Lung (tissue), 12 donors: ENCODE results near the gene PSMB8. TPM values are rescaled to one million over a fixed set of nuclear protein-coding genes. Genes with fewer than 3 reads are reported as not detected.

Experiments used
- ATAC-seq: fragments of 200-7000 bp; cut with Tn5 transposase; one replicate; pipeline ENCODE4 v1.9.1; 2020; ENCODE audit warnings: moderate number of reproducible peaks; ENCODE audit not compliant: insufficient read depth, low FRiP score
- DNase-seq, 3 donors: peaks; one replicate each; pipeline ENCODE4 v3.0.0-alpha.2; 2013 to 2017
- H3K27ac ChIP-seq, 2 donors: one replicate each; pipeline ENCODE4 v1.5.1; 2013; ENCODE audit warnings: mild to moderate bottlenecking in 2 of 2, moderate library complexity in 2 of 2, control low read depth in 1 of 2, inconsistent platforms in 1 of 2, low read depth in 1 of 2, low read length in 1 of 2
- H3K27me3 ChIP-seq, 3 donors: one replicate each; pipeline ENCODE4 v1.5.1; 2013; ENCODE audit warnings: low read length in 2 of 3; ENCODE audit not compliant: control insufficient read depth in 3 of 3, insufficient read depth in 3 of 3
- H3K36me3 ChIP-seq, 4 donors: one replicate each; pipeline ENCODE4 v1.5.1; 2013; ENCODE audit warnings: low read length in 4 of 4, mild to moderate bottlenecking in 1 of 4, moderate library complexity in 1 of 4; ENCODE audit not compliant: control insufficient read depth in 4 of 4, insufficient read depth in 4 of 4
- H3K4me1 ChIP-seq, 5 donors: one replicate each; pipeline ENCODE4 v1.5.1; 2013; ENCODE audit warnings: low read length in 5 of 5, mild to moderate bottlenecking in 2 of 5, moderate library complexity in 1 of 5; ENCODE audit not compliant: control insufficient read depth in 5 of 5, insufficient read depth in 5 of 5
- H3K4me3 ChIP-seq: one replicate; pipeline ENCODE4 v1.5.1; 2013; ENCODE audit warnings: mild to moderate bottlenecking, control low read depth, moderate library complexity
- H3K9ac ChIP-seq, 2 donors: one replicate each; pipeline ENCODE4 v1.5.1; 2013; ENCODE audit warnings: low read length in 2 of 2, control low read depth in 1 of 2; ENCODE audit not compliant: insufficient read depth in 1 of 2
- H3K9me3 ChIP-seq, 4 donors: one replicate each; pipeline ENCODE4 v1.5.1; 2013; ENCODE audit warnings: low read length in 3 of 4, mild to moderate bottlenecking in 1 of 4, moderate library complexity in 1 of 4; ENCODE audit not compliant: control insufficient read depth in 4 of 4, insufficient read depth in 3 of 4
- CTCF ChIP-seq: IDR thresholded peaks from 2 replicates; pipeline ENCODE4 v1.5.1; 2012; ENCODE audit warnings: mild to moderate bottlenecking; ENCODE audit errors: control extremely low read depth, extremely low read depth
- WGBS, 2 donors: extraction: QIAGEN DNeasy Blood & Tissue Kit; methylation state at CpG; one replicate each; pipeline ENCODE4 v1.1.7; 2013; 5-methylcytosine and 5-hydroxymethylcytosine counted together
- polyA plus RNA-seq, 2 donors: library from polyadenylated mRNA; stranded (reverse); fragments of 200-250 nt; gene quantifications; one replicate each; pipeline ENCODE4 v1.2.1, GENCODE V29; 2013
- total RNA-seq, 2 donors: library from RNA; depleted of rRNA in 1 of 2; stranded (reverse); fragments of >200 nt in 1 of 2; gene quantifications; one replicate each; pipeline ENCODE4 v1.2.1, GENCODE V29; 2014 to 2021
- donor health status: control.
- donor health status: control.
- donor health status: Bipolar disorder and iron deficiency.
- donor health status: healthy.
- donor health status: DM: yes; HTN: yes; CAD: no.

PSMB8 gene
- total and polyA plus RNA-seq, 4 donors, result 40.4 to 216 (median 105) TPM

- no peak for ATAC-seq
- no peaks in the 10 kb centered on the region for H3K9me3 ChIP-seq
- no peak for DNase-seq
- H3K36me3 ChIP-seq, result peaks cover 7 to 46% (median 22%) of the 10 kb centered on the region in 4 donors
- no peak overlapping the region for H3K4me3 ChIP-seq
- H3K27me3 ChIP-seq, result peaks cover 0 to 10% (median 0%) of the 10 kb centered on the region in 3 donors
- no peak for TF ChIP-seq CTCF
- 87 to 91% methylated on average over 4 of the region's 4 CpGs for WGBS, 2 donors
- H3K27ac ChIP-seq, result peak overlapping the region in 1 of 2 donors; percentile 32
- H3K4me1 ChIP-seq, result peaks cover 0 to 20% (median 4%) of the 10 kb centered on the region in 5 donors
- H3K9ac ChIP-seq, result no peak overlapping the region
Observed at GRCh38 chr6:32851025-32851424, 7.2 kb upstream of the PSMB8 start.

GRCh38 chr6:32849126-32849525, 5.3 kb upstream of the PSMB8 start:
- no peaks in the 10 kb centered on the region for H3K9me3 ChIP-seq
- WGBS, 2 donors, result 78% methylated on average over 6 of the region's 6 CpGs
- peaks cover 7 to 51% (median 22%) of the 10 kb centered on the region in 4 donors for H3K36me3 ChIP-seq
- DNase-seq, result no peak
- no peak overlapping the region for H3K27ac ChIP-seq
- H3K9ac ChIP-seq, result no peak overlapping the region
- no peaks in the 10 kb centered on the region for H3K27me3 ChIP-seq
- TF ChIP-seq CTCF, result no peak
- ATAC-seq, result no peak
- H3K4me3 ChIP-seq, result no peak overlapping the region
- peaks cover 0 to 18% (median 4%) of the 10 kb centered on the region in 5 donors for H3K4me1 ChIP-seq

DNA sequence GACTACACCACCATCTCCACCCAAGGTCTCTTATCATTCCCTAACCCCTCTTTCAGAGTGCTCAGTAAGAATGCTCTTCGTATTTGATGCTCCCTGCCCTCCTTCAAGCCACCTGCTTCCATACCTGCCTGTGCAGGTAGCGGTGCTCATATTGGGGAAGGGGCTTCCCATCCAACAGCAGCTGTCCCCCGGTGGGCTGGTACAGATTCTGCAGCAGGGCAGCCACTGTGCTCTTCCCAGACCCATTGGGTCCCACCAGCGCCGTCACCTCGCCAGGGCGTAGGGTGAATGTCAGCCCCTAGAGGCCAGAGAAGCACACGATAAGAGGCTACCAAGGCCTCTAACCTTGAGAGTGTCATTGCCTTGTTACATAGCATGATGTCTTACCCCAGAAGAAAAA, 3.9 kb upstream of the PSMB8 start:
- H3K9ac ChIP-seq, result no peak overlapping the region
- no peak for DNase-seq
- H3K9me3 ChIP-seq, result no peaks in the 10 kb centered on the region
- no peak overlapping the region for H3K4me3 ChIP-seq
- WGBS, 2 donors, result 93% methylated on average over 8 of the region's 8 CpGs
- no peak overlapping the region for H3K27ac ChIP-seq
- no peak for ATAC-seq
- H3K36me3 ChIP-seq, result peaks cover 7 to 51% (median 22%) of the 10 kb centered on the region in 4 donors
- peaks cover 0 to 18% (median 4%) of the 10 kb centered on the region in 5 donors for H3K4me1 ChIP-seq
- H3K27me3 ChIP-seq, result no peaks in the 10 kb centered on the region
- no peak for TF ChIP-seq CTCF

- H3K36me3 ChIP-seq, result peaks cover 7 to 53% (median 22%) of the 10 kb centered on the region in 4 donors
- WGBS, 2 donors, result 90 to 95% methylated on average over 10 of the region's 10 CpGs
- H3K9me3 ChIP-seq, result no peaks in the 10 kb centered on the region
- no peak overlapping the region for H3K27ac ChIP-seq
- H3K9ac ChIP-seq, result no peak overlapping the region
- peaks cover 0 to 14% (median 1%) of the 10 kb centered on the region in 5 donors for H3K4me1 ChIP-seq
- no peak for TF ChIP-seq CTCF
- DNase-seq (no peak), ATAC-seq (no peak)
- no peak overlapping the region for H3K4me3 ChIP-seq
- H3K27me3 ChIP-seq, result no peaks in the 10 kb centered on the region
Observed at GRCh38 chr6:32847004-32847403, 3.2 kb upstream of the PSMB8 start.
